ENCODE data around the gene TMED1.

The TMED1 gene

DNA sequence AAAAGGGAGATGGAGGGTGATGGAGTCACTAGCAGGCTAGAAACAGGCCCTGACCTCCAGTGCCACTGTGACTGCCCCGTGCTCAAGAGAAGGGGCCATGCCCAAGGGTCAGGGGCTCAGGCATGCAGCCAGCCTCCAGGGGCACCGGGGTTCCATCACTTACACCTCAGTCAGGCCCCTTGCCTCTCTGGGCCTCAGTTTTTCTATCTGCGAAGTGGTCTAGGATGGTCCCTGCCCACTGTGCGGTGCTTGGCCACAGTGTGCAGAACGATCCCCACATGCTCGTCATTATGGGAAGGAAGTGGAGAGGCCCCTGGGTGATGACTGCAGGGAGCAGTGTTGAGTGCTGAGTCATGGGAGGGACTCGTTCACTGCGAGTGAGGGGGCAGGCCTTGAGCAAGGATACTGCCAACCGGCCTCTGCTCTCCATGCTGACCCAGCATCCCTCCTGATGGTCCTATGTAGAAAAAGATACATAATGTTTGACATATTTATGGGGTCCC is 23.1 kb downstream of the TMED1 start:
- DNase-seq (ENCODE audit: insufficient read length, low spot score), result no peak
- no peak for FAIRE-seq

DNA sequence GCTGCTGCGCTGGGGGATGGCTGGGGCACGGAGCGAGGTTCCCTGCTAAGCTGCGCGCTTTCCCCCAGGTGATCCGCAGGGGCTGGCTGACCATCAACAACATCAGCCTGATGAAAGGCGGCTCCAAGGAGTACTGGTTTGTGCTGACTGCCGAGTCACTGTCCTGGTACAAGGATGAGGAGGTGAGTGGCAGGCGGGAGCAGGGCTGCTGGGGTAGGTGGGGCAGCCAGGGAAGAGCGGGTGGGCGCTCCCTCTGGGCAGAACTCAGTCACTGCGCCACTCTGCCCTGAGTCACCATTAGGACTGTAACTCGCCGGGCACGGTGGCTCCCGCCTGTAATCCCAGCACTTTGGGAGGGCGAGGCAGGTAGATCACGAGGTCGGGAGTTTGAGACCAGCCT is 23.8 kb downstream of the TMED1 start:
- DNase-seq (ENCODE audit: insufficient read length, low spot score) (no peak), FAIRE-seq (no peak)

DNA sequence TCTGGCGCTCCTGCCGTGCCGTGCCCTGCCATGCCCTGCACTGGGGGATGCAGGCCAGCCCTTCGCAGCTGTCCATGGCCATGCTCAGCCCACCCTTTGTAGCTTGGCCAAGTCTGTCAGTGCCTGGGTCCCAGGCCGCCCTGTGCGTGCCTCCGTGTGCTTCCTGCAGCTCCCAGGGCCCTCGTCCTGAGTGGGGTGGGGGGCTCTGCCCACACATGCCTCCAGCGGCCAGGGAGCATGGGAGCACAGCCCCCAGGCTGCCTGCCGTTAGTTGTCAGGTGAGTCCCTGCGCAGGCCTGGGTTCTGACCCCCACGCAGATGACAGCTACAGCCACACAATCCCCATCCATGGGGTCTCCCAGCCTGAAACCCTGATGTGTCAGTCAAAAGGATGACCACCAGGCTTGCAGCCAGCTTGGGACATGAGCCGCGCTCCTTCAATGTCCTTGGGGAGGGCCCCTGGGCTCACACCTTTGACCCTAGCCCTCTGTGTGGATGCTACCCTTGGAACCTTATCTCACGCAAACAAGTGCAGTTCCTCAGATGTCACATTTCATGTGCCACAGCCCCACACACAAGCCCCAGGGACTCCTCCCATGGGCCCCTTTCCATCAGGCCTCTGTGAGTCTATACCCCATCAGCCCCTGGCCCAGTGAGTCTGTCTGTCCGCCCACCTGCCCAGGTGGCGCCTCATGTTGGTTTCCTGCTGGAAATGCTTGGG is 24.5 kb downstream of the TMED1 start:
- DNase-seq (ENCODE audit: insufficient read length, low spot score), result no peak
- FAIRE-seq, result no peak

DNA sequence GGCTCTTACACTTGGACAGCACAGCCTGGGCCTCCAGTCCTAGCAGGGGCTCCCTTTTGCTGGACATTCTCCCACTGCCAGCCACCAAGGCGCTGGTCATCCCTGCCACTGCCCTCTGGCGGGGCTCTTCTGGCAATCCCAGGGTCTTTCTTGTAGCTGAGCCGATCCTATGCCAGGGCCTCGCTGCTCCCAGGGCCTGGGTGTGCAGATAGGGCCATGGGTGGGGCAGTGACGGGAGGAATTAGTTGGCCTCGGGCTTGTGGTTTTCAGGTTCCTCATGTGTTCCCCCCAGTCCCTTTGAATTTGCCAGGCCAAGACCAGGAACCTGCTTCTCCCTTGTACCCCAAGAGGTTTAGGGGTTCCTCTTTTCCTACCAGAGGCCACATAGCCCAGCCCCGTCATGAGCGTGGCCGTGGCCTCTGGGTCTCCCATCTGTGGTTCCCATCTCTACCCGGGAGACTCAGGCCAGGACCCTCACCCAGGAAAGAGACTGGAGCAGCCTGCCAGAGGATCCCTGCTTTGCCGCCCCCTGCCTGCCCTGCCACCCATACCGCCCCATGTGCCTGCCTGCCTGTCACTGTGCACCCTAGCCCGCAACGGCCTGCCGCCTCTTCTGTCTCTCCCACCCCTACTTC is 26.2 kb downstream of the TMED1 start:
- FAIRE-seq (no peak), DNase-seq (ENCODE audit: insufficient read length, low spot score) (no peak)

DNA sequence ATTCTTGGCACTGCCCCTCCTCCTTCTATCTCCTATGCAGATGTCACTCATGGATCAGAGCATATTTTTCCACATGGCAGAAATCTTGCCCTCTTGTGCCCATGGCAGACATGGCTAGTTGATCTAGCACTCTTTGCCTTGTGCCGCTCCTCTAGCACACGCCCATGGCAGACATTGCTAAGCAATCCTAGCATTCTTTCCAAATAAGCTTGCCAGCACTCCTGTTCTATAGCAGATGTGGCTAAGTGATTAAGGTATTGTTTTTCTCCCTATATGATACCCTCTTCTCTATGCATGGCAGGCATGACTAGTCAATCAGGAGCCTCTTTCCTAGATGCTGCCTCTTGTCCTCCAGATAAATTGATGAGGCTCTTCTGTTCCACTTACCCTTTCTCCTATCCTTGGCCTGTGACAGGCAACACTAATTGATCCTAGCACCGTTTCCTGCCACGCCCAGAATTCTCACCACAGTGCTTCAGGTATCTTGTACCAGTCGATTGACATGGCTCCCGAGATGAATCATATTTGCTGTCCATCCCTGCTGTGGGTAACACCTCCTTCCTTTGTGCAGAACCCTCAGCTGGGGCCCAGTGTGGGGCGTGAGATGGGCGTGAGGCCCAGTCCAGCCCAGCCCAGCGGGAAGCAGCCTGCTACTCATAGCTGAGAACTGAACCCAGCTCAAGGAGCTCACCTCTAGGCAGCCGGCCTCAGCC is 26.9 kb downstream of the TMED1 start:
- no peak for DNase-seq (ENCODE audit: insufficient read length, low spot score)
- no peak for FAIRE-seq

DNA sequence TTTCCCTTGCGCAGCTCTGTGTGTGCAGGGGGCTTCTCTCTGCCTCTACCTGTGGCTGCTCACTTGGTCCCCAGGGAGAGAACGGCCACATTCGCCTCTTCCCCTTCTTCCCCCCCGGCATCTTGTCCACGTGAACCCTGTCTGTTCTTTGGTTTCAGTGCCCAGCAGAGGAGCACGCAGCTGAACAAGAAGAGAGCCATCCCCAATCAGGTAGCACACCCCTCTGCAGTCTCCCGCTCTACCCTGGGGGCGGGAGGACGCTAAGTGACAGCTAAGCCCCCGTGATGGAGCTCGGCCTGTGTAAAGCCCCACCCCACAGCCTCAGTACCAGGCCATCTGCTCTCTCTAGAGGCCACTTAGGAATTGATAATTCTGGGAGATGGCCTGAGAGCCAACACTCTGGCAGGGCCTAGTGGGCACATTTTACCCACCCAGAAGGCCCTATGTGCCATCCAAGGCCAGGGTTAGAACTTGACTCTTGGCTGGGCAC is 30.2 kb downstream of the TMED1 start:
- no peak for FAIRE-seq

DNA sequence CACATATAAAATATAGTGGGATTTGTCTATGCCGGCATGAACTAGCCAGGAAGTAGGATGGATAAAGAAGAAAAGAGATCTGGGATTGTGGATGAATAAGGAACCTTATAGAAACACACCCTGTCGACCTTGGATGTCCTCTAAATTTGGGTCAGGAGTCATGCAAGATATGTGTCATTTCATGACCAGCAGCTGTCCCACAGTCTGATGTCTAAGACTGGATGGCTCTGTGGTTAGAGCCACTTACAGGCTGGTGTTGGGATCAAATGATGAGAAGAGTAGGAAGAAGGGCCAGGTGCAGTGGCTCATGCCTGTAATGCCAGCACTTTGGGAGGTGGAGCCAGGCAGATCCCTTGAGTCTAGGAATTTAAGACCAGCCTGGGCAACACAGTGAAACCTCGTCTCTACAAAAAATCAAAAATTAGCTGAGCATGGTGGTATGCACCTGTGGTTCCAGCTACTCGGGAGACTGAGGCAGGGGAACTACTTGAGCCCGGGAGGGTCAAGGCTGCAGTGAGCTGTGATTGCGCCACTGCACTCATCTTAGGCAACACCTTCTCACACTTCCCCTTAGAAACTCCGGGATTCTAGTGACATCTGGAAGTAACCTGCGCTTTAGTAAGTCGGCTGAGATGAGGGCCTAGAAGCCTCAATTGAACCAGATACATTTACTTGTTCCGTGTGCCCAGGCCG is 30.8 kb downstream of the TMED1 start:
- no peak for FAIRE-seq
- DNase-seq (ENCODE audit: insufficient read length, low spot score), result no peak

More for the DNA sequence above, 30.2 kb downstream of the TMED1 start:
- DNase-seq (ENCODE audit: insufficient read length, low spot score), result no peak

DNA sequence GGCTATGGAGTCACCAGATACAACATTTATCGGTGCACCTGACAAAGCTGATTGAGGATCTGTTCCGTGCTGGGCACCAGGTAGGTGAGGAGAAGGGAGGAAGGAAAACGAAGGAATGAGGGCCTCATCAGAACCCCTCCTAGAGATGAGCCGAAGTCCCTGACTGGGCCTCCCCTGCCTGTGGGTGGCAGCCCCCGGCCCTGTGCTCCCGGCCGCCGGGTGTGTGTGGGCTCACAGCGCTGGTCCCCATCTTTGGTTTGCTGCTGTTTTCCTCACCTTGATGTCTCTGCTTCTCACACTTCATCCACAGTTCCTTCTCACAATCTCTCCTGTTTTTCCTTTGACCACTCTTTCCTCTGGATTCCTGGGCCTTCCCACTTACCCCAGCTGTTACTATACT is 32.8 kb downstream of the TMED1 start:
- DNase-seq (ENCODE audit: insufficient read length, low spot score) (no peak), FAIRE-seq (no peak)

DNA sequence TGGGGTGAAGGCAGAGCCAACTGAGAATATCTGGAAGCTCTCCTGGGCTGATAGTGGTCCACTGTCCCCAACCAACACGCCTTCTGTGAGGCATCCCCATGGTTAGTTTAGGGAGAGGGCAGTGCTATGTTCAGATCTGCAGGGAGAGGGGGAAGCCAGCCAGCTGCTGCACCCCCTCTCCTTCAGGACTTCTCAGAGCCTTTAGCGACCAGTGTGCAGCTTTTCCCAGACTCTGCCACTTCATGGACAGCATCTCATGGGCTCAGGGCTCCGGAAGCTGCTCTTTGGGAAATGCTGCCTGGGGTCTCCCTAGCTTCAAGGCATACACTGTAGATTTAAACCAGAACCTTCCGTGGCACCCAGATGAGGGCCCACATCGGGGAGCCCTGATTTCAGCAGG is 33.5 kb downstream of the TMED1 start:
- DNase-seq (ENCODE audit: insufficient read length, low spot score) (no peak), FAIRE-seq (no peak)

DNA sequence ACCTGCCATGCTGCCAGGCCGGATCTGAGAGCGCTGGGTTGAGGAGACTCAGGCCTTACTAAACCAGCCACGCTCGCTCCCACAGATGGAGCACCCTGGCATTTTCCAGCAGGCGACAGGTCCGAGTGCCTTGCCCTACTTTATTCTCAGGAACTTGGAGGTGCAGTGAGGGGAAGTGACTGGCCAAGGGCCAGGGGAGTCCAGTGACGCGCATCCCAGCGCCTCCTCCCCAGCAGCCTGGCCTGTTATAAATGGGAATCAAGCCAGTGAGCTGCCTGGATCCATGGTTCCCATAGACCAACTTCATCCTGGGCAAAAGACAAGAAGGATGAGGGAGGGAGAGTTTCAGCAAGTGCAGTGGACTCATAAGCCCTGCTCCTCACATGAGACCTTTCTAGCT is 35.5 kb downstream of the TMED1 start:
- DNase-seq (ENCODE audit: insufficient read length, low spot score), result no peak
- no peak for FAIRE-seq

DNA sequence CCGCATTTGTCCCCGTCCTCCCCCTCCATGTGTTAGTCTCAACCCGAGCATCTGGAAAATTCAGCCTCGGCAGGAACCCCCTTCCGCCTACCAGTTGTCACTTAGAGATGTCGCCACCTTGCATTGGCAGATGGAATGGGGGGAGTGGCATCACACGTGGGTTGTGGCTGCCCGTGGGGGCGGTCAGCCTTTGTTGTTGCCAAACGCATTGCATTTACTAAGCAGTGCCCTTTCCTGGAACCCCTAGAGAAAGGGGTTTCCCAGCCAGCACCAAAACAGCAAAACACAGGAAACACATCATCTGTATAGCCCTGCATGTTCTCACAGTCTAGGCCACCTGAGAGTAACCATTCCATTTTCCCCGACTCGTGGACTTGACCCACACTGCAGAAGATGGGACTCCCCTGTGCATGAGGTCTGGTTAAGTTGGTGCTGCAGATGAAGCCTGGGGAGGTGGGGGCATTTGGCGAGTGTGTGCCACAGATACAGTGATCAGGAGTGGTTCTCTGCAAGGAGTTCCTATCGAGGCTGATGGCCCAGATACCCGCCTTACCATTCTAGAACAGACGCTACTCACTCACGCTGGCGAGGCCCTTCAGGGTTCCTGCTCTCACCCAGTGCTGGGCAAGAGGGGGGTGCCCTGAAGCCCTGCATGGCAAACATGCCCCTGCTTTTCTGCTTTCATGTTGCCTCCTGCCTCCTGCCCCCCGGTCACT is 38.3 kb downstream of the TMED1 start:
- peak; percentile 33 for FAIRE-seq

DNA sequence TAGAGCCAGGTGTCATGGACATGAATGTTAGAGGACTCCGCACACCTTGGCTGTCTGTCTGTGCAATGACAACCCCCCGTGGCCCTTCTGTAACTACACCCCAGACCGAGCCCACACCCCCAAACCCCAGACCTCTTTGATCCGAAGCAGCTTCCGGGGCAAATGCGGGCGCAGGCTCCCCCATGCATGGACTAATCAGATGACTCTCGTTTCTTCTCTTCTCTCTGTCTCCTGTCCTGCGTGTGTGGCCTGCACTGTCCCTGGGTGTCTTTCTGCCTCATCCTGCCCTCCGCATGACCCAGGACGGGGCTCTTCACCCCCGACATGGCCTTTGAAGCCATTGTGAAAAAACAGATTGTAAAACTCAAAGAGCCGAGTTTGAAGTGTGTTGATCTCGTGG is 38.9 kb downstream of the TMED1 start:
- FAIRE-seq, result no peak
- DNase-seq (ENCODE audit: insufficient read length, low spot score), result no peak

More for the DNA sequence above, 38.3 kb downstream of the TMED1 start:
- DNase-seq (ENCODE audit: insufficient read length, low spot score), result peak; percentile 36

DNA sequence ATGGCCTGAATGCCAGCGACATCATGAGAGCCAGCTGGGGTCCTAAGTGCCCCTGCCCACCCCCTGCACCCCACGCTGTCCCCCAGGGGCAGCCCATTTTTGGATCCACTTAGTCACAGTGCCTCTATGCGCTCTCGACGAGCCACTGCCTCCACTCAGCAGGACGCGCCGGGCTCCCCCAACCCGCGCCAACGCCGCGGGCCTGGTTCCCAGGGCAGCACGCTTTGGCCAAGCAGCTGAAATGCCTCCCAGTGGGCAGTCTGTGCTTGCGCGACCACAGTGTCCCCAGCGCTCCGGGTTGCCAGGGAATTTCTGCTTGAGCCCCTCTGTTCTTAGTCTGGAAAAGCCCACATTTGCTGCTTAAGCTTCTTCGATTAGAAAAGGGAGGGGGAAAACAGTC is 39.4 kb downstream of the TMED1 start:
- FAIRE-seq, result no peak
- DNase-seq (ENCODE audit: insufficient read length, low spot score), result no peak

DNA sequence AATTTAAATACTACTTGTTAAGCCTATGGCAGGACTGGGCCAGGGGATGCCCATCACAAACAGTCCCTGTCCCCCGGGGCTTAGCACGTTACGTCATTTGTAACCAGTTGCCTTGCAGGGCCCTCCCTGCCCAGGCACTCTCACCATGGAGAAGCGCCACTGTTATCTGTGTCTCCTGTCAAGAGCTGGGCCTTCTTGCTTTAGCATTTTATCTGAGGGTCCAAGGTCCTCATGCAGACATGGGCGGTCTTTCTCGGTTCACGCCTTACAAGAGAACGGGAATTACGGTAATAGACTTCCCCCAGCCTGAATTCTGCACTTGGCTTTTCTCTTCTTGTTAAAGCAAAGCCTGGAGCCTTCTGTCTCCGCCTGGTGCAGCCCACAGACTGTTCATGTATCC is 46.1 kb downstream of the TMED1 start:
- FAIRE-seq (no peak), DNase-seq (ENCODE audit: insufficient read length, low spot score) (no peak)

DNA sequence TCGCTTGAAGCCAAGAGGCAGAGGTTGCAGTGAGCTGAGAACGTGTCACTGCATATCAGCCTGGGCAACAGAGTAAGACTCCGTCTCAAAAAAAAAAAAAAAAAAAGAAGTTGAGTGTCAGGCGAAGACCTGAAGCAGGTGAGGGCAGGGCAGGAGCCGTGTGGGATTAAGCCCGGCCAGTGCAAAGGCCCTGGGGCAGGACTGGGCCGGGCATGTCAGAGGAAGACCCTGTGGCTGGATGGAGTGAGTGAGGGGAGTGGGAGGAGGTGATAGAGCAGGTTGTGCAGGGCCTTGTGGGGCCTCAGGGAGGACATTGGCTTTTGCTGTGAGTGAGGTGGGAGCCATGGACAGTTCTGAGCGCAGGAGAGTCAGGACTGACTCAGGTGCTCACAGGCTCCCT is 47.9 kb downstream of the TMED1 start:
- no peak for DNase-seq (ENCODE audit: insufficient read length, low spot score)

DNA sequence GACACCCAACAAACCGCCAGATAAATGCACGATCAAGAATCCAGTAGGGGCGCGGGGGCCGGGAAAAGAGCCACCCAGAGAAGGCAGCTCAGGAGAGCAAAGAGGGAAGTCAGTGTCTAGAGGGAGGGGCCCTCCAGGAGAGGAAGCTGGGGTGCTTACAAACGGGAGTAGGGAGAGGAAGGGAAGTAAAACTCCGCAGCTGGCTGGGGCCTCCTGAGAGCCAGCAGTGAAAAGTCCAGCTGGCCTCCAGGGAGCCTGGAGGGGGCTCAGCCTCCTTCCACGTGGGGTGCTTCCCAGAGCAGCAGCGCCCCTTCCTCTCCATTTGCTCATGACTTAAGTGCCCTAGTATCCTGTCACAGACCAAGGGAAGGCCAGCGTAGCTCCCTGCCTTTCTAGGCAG is 51.8 kb downstream of the TMED1 start:
- DNase-seq (ENCODE audit: insufficient read length, low spot score) (no peak), FAIRE-seq (no peak)

More for the DNA sequence above, 47.9 kb downstream of the TMED1 start:
- FAIRE-seq, result no peak

DNA sequence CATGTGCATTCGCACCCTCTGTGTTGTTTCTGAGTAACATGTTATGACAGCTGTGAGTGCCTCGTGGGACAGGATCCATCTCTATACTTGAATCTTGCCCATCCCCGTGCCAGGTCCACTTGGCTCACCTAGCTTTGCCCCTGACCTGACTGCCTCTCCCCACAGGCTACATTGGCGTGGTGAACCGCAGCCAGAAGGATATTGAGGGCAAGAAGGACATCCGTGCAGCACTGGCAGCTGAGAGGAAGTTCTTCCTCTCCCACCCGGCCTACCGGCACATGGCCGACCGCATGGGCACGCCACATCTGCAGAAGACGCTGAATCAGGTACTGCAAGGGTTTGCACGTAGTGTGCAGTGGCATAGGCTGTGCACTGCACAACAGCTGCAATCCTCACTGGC is 53.2 kb downstream of the TMED1 start:
- no peak for DNase-seq (ENCODE audit: insufficient read length, low spot score)
- no peak for FAIRE-seq

All from GM19239 (cell line).